Type B pancreatic cell (in vitro differentiated cells): ENCODE measurements around the gene RAB36. TPM values are rescaled to one million over a fixed set of nuclear protein-coding genes. Genes with fewer than 3 reads are reported as not detected.

Experiments used
- DNase-seq: peaks from one replicate; pipeline ENCODE4 v3.0.0; 2021; ENCODE audit warnings: mixed read lengths; ENCODE audit not compliant: unreplicated experiment; ENCODE audit errors: extremely low spot score
- H3K27ac Mint-ChIP-seq: 2 replicates; pipeline ENCODE4 v1.8.0; 2021; ENCODE audit warnings: mild to moderate bottlenecking, mixed read lengths
- H3K27me3 Mint-ChIP-seq: 2 replicates; pipeline ENCODE4 v1.8.0; 2021; ENCODE audit warnings: mixed read lengths
- H3K36me3 Mint-ChIP-seq: 2 replicates; pipeline ENCODE4 v1.8.0; 2021; ENCODE audit warnings: mixed read lengths
- H3K4me1 Mint-ChIP-seq: one replicate; pipeline ENCODE4 v1.8.0; 2021; ENCODE audit warnings: mixed read lengths; ENCODE audit not compliant: unreplicated experiment
- H3K4me3 Mint-ChIP-seq: 2 replicates; pipeline ENCODE4 v1.8.0; 2021; ENCODE audit warnings: mild to moderate bottlenecking, mixed read lengths
- H3K9me3 Mint-ChIP-seq: 2 replicates; pipeline ENCODE4 v1.8.0; 2021; ENCODE audit warnings: mixed read lengths
- total RNA-seq: library from RNA; stranded (reverse); gene quantifications from 2 replicates; pipeline ENCODE4 v1.2.1, GENCODE V29; 2021; ENCODE audit warnings: low replicate concordance
- TF ChIP-seq, protein P1 (sequence below): fragments of 200-600 bp; sonication (generic); conservative IDR thresholded peaks from 2 replicates; pipeline ENCODE4 v1.5.0; 2021; ENCODE audit warnings: antibody characterized with exemption, mild to moderate bottlenecking

The RAB36 gene
- total RNA-seq, 1 donor from 2014 or later = 18.4 TPM

DNA sequence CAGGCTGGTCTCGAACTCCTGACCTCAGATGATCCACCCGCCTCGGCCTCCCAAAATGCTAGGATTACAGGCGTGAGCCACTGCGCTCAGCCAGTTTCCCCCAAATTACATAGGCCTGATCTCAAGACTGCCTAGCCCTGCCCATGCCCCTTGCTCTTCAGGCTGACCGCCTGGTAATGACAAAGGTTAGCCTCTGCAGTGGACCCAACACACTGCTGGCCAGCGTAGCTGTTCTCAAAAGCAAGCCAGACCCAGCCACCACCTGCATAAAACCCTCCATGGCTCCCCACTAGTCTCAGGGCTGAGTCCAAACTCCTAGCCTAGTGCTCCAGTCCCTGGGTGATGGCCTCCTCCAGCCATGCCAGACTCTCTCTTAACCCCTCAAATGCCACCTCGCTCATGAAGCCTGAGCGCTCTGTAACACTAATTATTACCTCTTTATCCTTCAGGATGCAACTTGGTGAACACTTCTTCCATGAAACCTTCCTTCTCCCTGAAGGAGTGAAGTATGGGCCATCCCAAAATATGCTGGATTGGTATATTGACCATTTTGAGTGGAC is 2.7 kb upstream of the RAB36 start:
- peak overlapping the region; percentile 77 for H3K4me3 Mint-ChIP-seq
- H3K4me1 Mint-ChIP-seq = peaks cover 37% of the 10 kb centered on the region
- H3K36me3 Mint-ChIP-seq = no peaks in the 10 kb centered on the region
- H3K9me3 Mint-ChIP-seq = no peaks in the 10 kb centered on the region
- TF ChIP-seq, protein P1, sequence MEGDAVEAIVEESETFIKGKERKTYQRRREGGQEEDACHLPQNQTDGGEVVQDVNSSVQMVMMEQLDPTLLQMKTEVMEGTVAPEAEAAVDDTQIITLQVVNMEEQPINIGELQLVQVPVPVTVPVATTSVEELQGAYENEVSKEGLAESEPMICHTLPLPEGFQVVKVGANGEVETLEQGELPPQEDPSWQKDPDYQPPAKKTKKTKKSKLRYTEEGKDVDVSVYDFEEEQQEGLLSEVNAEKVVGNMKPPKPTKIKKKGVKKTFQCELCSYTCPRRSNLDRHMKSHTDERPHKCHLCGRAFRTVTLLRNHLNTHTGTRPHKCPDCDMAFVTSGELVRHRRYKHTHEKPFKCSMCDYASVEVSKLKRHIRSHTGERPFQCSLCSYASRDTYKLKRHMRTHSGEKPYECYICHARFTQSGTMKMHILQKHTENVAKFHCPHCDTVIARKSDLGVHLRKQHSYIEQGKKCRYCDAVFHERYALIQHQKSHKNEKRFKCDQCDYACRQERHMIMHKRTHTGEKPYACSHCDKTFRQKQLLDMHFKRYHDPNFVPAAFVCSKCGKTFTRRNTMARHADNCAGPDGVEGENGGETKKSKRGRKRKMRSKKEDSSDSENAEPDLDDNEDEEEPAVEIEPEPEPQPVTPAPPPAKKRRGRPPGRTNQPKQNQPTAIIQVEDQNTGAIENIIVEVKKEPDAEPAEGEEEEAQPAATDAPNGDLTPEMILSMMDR = no peak
- H3K27ac Mint-ChIP-seq = peak overlapping the region; percentile 84
- no peak for DNase-seq
- no peaks in the 10 kb centered on the region for H3K27me3 Mint-ChIP-seq

DNA sequence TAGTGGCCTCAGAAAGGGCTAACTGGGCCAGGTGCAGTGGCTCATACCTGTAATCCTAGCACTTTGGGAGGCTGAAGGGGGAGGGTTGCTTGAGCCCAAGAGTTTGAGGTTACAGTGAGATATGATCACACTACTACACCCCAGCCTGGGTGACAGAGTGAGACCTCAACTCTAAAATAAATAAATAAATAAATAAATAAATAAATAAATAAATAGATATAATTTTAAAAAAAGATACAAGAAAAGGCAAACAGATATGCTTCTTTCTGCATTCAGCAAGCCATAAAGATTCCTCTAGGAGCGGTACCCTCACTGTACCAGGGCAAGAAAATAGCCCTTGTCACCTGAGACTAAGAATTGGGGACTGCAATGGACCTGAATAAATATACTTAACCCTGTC is 2.2 kb upstream of the RAB36 start:
- Mint-ChIP-seq H3K4me3 (no peak overlapping the region), H3K27me3 (no peaks in the 10 kb centered on the region), H3K9me3 (no peaks in the 10 kb centered on the region), H3K4me1 (peaks cover 37% of the 10 kb centered on the region), H3K27ac (peak overlapping the region; percentile 84), H3K36me3 (no peaks in the 10 kb centered on the region)
- DNase-seq = no peak
- TF ChIP-seq, protein P1 = no peak

DNA sequence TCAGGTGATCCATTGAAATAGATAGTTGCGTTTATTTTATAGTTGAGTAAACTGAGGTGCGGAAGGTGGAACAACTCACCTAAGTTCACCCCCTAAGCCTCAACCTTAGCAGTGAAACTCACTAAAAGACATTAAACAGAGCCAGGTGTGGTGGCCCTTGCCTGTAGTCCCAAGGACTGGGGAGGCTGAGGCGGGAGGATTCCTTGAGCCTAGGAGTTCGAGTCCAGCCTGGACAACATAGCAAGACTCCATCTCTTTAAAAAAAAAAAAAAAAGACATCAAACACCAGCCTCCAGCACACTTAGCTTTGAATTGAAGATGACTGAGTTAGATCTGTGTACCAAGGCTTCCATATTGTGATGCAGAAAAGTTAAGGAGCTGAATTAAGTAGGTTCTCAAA is 845 bp upstream of the RAB36 start:
- Mint-ChIP-seq H3K27me3 (no peaks in the 10 kb centered on the region), H3K4me1 (peaks cover 32% of the 10 kb centered on the region), H3K4me3 (no peak overlapping the region), H3K27ac (peak overlapping the region; percentile 37), H3K9me3 (no peaks in the 10 kb centered on the region), H3K36me3 (no peaks in the 10 kb centered on the region)
- TF ChIP-seq, protein P1 = no peak
- DNase-seq = no peak

DNA sequence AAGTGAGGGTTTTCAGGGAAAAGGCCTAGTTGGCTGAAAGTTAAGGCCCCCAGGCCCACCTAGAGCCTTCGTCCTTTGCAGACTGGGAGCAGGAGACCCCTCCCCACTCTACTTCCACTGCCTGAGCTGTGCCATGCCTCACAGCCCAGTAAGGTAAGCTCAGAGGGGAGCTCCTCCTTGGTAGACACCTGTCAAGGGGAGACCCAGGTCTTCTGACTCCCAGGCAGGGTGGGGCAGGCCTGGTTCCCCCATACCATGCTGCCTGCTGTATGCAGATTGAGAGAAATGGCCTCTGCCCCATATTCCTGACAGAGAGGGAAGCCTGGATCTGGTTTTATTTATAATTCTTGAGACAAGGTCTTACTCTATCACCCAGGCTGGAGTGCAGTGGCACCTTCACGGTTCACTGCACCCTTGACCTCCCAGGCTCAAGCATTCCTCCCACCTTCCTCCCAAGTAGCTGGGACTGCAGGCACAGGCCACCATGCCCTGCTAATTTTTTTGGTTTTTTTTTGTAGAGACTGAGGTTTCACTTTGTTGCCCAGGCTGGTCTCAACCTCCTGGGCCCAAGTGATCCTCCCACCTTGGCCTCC is 697 bp downstream of the RAB36 start:
- DNase-seq = no peak
- Mint-ChIP-seq H3K27ac (peak overlapping the region; percentile 89), H3K9me3 (no peaks in the 10 kb centered on the region), H3K27me3 (no peaks in the 10 kb centered on the region), H3K4me1 (peaks cover 44% of the 10 kb centered on the region), H3K36me3 (peaks cover 6% of the 10 kb centered on the region), H3K4me3 (peak overlapping the region; percentile 89)
- TF ChIP-seq, protein P1 = no peak

DNA sequence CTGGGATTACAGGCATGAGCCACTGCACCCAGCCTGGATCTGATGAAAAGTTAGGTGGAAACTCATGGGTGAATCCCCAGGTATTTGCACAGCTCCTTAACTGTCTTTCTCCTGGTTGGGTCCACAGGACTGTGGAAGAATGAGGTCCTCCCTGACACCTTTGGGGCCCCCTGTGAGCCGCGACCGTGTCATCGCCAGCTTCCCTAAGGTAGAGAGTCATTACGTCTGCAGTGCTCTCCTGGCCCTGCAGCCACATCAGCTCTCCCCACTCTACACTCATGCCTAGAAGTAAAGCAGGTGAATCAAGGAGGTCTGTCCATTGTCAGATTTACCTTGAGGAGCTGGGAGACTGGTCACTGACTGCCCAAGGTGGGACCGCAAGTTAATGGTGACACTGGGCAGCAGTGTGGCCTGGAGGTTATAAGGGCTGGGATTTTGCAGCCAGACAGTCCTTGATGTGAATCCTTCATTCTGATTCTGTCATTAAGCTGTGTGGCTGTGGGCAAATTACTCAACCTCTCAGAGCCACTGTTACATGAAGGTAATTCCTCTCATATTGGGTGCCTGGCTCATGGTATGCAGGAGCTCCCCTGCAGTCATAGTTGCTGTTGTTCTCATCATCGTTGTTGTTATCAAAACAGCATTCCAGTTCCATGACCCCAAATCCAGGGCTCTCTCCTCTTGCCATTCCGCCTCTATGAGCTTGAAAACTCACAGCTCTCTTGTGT is 1.4 kb downstream of the RAB36 start:
- H3K36me3 Mint-ChIP-seq = peaks cover 6% of the 10 kb centered on the region
- peaks cover 40% of the 10 kb centered on the region for H3K4me1 Mint-ChIP-seq
- peak overlapping the region; percentile 89 for H3K4me3 Mint-ChIP-seq
- H3K27me3 Mint-ChIP-seq = no peaks in the 10 kb centered on the region
- H3K27ac Mint-ChIP-seq = peak overlapping the region; percentile 79
- TF ChIP-seq, protein P1 = no peak
- no peaks in the 10 kb centered on the region for H3K9me3 Mint-ChIP-seq
- DNase-seq = no peak
